ENCODE measurements around the gene ITLN1.

Gene ITLN1

GRCh38 chr1:160853754-160854153, 31.2 kb downstream of the ITLN1 start:
- DNase-seq, result no peak

- DNase-seq, result no peak
Observed at GRCh38 chr1:160853014-160853413, 32.0 kb downstream of the ITLN1 start.

- DNase-seq, result no peak
Observed at GRCh38 chr1:160850993-160851392, 34.0 kb downstream of the ITLN1 start.

DNA sequence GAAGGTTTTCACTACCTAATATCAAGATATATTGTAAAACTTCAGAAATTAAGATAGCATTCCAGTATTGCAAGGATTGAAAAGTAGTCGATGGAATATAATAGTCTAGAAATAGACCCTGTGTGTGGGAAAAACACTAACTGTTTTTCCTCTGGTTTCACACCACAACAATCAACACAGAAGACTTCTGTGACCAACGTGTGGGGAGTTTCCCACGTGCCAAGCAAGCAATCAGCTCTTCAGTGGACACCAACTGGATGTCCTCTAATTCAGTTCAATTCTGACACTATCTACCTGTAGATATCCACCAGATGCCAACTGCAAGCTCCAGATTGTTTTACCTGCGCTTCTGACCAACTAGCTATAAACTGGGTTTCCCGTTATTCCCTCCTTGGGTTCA, 34.4 kb downstream of the ITLN1 start:
- DNase-seq, result no peak

DNA sequence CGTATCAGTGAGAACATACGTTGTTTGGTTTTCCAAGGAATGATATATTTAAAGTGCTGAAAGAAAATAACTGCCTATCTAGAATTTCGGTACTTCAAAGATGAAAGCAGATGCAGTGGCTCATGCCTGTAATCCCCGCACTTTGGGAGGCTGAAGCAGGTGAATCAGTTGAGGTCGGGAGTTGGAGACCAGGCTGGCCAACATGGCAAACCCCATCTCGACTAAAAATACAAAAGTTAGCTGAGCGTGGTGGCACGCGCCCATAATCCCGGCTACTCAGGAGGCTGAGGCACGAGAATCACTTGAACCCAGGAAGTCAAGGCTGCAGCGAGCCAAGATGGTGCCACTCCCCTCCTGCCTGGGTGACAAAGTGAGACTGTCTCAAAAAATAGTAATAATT, 38.7 kb downstream of the ITLN1 start:
- no peak for DNase-seq

DNA sequence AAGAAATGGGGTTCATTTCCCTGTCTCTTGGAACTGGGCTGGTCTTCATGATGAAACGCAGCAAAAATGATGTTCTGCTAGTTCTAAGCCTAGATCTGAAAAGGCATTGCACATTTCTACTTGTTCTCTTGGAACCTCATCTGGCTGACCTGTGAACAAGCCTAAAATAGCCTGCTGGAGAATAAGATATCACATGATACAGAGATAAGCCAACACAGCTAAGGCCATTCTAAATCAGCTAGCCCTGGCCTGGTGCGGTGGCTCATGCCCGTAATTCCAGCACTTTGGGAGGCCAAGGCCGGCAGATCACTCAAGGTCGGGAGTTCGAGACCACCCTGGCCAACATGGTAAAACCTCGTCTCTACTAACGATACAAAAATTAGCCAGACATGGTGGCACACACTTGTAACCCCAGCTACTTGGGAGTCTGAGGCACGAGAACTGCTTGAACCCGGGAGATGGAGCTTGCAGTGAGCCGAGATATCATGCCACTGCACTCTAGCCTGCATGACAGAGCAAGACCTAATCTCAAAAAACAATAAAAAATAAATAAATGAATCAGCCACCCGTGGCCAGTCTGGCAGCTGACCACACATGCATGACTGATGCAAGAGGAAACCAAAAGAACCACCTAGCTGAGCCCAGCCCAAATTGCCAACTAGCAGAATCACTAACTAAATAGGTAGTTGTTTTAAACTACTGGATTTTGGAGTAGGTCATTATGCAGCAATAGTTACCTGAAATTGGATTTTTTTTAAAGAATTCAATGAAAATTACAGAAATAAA, 40.3 kb downstream of the ITLN1 start:
- DNase-seq, result no peak

DNA sequence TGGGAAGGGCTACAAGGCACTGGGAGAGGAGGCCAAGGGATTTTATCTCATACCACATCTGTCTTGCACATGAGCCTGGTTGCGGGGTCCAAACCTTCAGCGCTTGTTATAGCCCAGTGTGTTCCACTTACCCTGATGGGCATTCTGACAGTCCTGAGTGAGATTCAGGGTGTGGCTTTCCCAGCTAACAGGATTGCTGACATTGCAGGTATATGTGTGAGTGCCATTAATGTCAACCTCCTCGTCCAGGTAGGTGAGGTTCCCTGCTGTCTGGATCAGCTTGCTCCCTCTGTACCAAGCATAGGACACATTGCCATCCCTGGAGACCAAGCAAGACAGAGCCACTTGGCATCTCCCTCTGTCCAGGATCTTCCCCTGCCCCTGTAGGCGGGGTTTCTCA, 43.9 kb downstream of the ITLN1 start:
- DNase-seq, result no peak

DNA sequence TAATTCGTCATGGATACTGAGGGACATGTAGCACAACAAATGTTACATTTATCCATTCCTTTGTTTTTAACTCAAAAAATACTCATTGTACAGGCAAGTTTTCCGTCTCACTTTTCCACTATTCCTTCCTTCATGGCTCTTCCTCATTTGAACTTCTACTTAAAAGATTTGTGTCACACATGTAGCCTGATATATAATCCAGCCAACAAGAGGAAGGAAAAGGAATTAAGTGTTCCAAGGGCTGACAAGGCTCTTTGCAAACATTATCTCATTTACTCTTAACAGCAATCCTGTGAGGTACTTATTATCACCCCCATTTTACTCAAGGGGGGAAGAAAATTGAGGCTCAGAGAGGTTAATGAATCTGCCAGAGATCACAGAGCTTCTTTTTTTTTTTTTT, 45.2 kb downstream of the ITLN1 start:
- DNase-seq, result no peak

- no peak for DNase-seq
Observed at GRCh38 chr1:160838888-160839287, 46.1 kb downstream of the ITLN1 start.

GRCh38 chr1:160837558-160838205, 47.3 kb downstream of the ITLN1 start:
- peak in 1 of 2 donors; percentile 90 for DNase-seq

DNA sequence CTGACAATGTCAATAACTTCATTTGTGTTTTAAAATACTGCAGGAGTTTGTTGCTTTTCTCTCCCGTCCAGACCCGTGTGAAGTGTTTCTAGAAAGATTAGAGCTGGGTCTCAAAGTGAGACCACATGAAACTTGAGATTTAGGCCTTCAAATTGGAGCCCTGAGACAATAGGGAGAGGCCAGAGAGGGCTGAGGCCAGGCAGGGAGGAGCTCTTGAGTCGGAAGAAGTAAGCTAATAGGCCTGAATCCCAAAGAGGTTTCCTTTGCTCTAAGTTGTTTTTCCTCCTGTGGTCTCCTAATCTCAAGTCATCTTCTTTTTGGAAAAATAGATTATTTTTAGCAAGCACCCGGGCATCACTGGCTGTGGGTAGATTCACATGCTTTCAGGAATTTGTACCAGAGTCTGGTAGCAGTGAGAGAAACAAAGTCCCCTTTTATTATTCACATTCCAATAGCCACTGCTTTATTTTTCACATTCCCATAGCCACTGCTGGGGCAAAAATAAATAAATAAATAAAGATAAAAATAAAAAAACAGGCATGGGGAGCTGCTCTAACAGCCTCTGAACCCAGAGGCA, 47.9 kb downstream of the ITLN1 start:
- DNase-seq, result no peak

DNA sequence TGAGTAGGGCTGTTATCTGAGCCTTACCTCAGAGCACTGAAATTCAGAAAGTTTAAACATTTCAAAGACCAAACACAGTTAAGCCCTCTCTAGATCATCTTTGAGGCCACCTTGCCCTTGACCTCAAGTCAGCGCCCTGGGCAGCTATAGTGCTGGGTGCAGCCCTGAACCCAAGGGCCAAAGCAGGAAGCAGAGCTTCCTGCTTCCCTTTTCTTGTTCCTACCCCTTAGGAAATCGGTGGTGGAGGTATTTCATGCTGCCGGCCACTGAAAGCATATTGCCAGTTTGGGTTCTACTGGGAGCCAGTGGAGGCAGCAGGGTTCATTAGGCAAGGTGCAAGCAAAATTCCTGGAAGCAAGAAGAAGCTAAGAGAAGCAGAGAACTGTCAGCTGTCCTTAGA, 48.4 kb downstream of the ITLN1 start:
- DNase-seq, result no peak

DNA sequence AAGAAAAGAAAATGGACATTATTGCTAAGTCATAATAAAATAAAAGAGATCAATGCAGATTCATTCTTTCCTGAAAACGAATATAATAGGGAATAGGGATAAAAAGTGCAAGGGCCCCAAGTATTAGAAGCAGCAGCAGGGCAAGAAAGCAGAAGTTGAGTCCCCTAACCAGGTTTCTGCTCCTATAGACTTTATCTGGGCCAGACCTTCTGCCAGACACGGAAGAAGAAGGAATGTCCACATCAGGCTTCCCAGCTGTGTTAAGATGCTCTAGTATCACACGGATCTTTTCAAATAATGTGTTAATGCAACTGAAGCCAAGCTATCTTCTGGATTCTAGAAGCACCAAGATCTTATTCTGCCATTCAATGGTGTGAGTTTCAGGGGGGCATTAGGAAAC, 49.2 kb downstream of the ITLN1 start:
- DNase-seq, result no peak

DNA sequence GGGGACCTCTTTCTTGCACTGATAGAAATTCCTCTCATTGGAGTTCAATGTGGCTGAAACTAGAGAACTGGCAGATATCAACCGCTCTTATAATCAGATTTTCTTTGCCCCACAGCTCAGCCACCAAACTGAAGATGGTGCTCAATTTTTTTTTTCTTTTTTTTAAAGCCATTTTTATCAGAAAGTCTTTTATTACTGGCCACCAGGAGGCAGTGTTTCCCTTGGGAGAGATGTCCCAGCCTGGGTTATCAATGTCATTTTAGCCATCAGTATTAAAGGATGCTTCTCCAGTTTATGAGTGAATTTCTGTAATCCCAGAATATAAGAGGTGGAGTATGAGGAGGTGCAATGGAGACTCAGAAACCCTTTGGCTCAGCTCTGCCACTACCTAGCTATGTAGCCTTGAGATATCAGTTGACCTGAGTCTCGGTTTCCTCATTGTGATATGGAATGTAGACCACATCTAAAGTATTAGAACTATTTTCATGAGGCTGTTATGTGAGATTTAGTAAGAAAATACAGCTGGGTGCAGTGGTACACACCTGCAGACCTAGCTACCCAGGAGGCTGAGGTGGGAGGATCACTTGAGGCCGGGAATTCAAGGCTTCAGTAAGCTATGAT, 49.9 kb downstream of the ITLN1 start:
- peak in 1 of 2 donors; percentile 38 for DNase-seq

DNA sequence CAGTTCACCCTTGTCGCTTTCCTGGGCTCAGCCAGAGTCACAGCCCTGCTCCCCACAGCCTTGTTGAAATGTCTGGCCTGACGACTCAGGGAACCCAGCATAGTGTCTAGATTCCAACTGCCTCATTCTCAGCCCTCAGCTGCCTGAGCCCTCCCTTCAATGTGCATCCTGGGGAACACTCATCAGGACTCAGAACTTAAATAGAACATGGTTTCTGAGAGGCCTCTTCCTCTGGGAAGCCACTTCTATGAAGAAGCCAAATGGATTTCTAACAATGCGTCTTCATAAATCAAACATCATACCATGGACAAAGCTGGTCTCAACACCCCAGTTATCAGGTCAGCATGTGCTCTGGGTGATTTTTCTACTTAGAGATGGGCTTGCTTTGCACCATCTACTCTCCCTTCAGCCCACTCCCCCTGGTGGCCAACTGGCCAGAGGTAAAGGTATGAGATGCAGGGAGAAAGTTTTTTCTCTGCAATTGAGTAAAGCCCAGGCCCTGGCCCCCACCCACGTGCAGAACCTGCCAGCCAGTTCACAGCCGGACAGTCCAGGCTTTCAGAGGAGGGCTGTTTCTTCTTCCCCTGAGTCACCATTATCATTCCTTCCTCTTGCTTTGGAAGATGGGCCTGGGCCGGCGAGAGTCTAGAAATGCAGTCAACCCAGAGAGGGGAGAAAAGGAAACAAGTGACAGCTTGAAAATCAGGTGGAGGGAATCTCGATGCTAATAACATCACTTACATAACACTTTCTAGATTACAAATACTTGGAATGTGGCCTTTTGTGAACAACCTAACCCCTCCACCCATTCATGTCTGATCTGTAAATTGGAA, 54.4 kb downstream of the ITLN1 start:
- no peak for DNase-seq

GRCh38 chr1:160829766-160830165, 55.2 kb downstream of the ITLN1 start:
- DNase-seq, result no peak

GRCh38 chr1:160827418-160827817, 57.6 kb downstream of the ITLN1 start:
- peak in 1 of 2 donors; percentile 10 for DNase-seq

DNA sequence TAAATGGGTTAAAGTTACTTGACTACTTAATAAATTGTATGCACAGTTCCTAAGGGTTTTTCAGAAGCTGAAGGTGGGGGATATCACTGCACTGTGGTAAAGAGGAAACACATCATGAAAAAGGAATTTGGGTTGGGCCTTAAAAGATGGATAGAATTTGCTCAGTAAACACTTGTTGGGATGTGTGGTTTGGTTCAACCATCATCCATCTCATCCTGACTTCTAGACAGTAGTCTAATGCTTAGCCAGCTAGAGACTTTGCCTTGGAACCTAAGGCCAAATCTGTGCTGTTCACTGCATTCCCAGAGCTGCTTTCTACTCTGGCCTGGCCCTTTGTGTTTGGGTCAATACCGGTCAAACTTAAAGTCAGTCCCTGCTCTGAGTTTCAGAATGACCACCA, 58.4 kb downstream of the ITLN1 start:
- DNase-seq, result no peak
